GM21360 (cell line): ENCODE results near the gene PITX1.
"Not testable (repeated sequence)": the region's sequence is repeated elsewhere in the genome, so short reads cannot be mapped to it uniquely, and the experiment has no call there.

ENCODE experiments used
- ATAC-seq: cut with Tn5 transposase; IDR thresholded peaks from one replicate; pipeline ENCODE4 v1.9.1; 2021; ENCODE audit warnings: mild to moderate bottlenecking, moderate library complexity; ENCODE audit not compliant: unreplicated experiment

The PITX1 gene

GRCh38 chr5:135011355-135012032 lies 22.5 kb downstream of the PITX1 start:
- ATAC-seq = no peak

- ATAC-seq = no peak
These were observed 23.3 kb downstream of the PITX1 start for GRCh38 chr5:135010502-135011354.

DNA sequence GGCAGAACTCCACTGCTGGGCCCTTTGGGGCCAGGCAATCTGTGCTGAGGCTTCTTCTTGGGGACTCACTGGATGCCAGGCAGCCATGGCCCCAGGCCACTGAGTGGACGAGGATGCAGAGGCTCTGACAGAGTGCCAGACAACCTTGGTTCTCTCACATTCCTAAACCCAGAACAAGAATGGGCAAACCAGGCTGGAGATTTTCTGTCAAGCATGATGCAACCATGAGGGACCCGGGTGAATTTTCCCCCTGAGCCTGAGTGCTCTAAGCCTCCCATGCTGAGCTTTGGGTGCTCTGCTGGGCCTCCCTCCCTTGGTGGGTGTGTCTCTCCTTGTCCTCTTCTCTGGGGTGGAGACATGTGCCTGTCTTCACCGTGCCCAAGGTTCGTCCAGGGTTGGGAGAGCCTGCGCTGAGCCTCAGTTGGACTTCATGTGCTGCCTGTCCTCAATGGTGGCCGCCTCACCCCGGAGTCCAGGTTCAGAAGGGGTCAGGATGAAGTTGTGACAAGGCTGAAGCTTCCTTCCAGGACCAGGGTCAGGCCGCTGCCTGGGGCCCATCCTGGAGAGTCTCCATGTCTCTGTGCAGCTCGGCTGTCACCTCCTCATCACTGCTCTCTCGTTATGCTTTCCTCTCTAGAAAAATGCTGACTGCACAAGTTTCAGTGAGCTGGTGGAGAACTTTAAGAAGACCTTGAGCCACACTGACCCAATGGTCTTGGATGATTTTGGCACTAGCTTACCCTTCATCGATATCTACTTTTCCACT lies 24.1 kb downstream of the PITX1 start:
- ATAC-seq = no peak

GRCh38 chr5:135008981-135009735 lies 24.9 kb downstream of the PITX1 start:
- no peak for ATAC-seq

- ATAC-seq = no peak
These were observed 25.5 kb downstream of the PITX1 start for GRCh38 chr5:135008556-135008955.

DNA sequence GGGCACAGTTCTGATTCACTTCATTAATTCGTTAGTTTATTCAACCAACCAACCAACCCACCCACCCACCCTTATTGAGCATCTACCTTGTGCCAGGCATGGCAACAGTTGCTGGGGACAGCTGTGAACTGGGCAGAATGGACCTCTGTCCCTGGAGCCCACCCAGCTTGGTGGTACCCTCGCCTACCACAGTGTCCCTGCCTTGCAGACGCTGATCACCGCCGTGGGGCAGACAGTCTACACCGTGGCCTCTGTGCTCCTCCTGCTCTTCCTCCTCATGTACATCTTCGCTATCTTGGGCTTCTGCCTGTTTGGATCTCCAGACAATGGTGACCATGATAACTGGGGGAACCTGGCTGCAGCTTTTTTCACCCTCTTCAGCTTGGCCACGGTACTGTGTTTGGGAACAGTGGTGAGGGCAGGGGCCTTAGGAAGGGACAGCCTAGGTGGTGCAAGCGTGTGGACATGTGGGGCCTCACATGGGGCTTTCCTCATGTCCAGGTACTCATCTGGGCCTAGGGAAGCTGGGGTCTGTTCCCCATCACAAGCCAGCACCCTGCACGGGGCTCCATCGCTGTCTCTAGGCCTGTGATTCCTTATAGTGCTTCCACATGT lies 26.2 kb downstream of the PITX1 start:
- ATAC-seq = no peak

GRCh38 chr5:135007305-135007704 lies 26.7 kb downstream of the PITX1 start:
- ATAC-seq = no peak

DNA sequence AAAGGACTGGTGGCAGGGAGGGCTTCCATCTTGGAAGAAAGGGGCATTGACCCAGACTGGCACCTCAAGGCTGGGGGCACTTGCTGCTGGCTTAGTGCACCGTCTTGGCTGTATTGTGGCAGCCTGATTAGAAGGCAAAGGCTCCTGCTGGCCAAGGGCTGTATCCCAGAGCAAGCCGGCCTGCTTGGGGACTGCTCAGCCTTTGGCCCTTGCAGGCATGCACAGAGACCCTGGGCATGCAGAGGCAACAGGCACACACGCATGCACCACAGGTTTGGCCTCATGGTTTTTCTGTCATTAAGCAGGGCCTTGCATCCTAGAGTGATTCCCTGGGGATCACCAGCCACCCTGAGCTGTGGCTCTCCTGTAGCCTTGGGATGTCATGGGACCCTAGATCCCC lies 29.0 kb downstream of the PITX1 start:
- no peak for ATAC-seq

- ATAC-seq = no peak
These were observed 29.7 kb downstream of the PITX1 start for GRCh38 chr5:135004376-135004775.

GRCh38 chr5:134998068-134998467 lies 36.0 kb downstream of the PITX1 start:
- ATAC-seq = not testable (repeated sequence)

DNA sequence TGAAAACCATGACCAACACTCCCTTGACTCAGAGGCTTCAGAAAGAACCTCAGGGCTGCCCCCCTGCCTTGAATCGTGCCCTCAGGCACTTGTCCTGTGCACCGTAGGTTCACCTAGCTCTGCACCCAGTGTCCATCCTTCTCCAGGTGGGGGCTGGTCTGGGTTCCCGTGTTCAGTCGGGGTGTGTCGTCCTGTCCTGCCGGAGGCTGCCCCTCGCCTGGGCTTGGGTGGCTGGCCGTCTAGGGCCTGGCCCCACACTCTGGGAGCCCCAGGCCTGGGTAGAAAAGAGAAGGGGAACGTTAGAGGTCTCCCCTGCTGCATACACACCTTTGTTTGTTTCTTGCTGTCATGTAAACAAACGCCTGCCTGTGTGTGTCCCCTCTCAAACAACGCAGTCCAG lies 37.0 kb downstream of the PITX1 start:
- no peak for ATAC-seq

DNA sequence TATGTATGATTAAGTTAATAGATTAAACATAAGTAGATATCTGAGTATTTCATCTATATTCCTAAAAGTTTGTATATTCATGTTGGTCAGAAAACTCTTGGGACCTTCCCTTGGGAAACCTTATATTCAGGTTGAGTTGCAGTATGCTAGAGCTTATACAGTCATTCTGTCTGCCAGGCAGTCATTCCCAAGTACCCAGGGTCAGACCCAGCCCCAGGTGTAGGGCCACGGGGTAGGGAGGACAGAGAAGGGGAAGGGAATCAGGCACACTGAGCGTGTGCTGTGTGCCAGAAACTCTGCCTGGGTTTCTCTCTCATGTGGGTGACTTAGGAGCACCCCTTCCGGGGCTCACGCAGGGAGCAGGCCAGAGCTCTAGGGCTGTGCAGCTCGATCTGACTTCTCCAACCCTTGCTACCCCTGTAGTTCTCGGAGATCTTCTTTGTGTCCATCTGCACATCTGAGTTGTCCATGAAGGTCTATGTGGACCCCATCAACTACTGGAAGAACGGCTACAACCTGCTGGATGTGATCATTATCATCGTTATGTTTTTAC lies 38.1 kb downstream of the PITX1 start:
- ATAC-seq = no peak

DNA sequence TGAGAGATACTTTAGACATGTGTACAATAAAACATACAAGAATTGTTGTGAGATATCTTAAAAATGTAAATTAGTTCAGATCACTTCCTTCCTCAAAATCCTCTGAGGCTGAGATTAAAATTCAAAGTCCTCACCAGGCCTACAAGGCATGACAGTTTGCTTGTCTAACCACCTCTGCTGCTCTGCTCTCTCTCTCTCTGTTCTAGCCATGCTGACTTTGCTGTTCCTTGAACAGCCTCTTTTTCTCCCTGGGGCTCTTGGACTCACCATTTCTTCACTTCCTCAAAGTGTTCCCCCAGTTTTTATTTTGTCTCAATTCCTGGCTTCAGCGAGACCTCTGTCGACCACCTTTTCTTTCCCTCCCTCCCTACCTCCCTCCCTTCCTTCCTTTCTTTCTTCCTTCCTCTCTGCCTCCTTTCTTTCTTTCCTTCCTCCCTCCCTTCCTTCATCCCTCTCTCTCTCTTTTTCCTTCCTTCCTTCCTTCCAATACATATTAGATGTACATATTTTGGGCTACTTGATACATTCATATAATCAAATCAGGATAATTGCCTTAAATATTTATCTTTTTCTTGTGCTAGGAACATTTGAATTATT lies 39.4 kb downstream of the PITX1 start:
- no peak for ATAC-seq

- ATAC-seq = no peak
These were observed 40.9 kb downstream of the PITX1 start for GRCh38 chr5:134993161-134993560.

DNA sequence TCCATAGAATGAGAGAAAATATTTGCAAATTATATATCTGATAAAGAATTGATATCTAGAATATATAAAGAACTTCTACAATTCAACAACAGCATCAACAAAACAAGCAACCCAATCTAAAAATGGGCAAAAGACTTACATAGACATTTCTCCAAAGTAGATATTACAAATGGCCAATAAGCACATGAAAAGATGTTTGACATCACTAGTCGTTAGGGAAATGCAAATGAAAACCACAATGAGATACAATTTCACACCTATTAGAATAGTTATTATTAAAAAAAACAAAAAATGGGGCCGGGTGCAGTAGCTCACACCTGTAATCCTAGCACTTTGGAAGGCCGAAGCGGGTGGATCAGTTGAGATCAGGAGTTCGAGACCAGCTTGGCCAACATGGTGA lies 41.9 kb downstream of the PITX1 start:
- ATAC-seq = no peak

DNA sequence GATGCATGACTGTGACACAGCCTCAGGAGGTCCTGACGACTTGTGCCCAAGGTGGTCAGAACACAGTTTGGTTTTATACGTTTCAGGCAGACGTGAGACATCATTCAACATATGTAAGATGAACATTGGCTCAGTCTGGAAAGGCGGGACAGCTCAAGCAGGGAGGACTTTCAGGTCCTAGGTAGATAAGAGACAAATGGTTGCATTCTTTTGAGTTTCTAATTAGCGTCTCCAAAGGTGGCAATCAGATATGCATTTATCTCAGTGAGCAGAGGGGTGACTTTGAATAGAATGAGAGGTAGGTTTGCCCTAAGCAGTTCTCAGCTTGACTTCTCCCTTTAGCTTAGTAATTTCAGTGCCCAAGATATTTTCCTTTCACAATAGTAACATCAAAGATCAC lies 43.8 kb downstream of the PITX1 start:
- ATAC-seq = not testable (repeated sequence)

DNA sequence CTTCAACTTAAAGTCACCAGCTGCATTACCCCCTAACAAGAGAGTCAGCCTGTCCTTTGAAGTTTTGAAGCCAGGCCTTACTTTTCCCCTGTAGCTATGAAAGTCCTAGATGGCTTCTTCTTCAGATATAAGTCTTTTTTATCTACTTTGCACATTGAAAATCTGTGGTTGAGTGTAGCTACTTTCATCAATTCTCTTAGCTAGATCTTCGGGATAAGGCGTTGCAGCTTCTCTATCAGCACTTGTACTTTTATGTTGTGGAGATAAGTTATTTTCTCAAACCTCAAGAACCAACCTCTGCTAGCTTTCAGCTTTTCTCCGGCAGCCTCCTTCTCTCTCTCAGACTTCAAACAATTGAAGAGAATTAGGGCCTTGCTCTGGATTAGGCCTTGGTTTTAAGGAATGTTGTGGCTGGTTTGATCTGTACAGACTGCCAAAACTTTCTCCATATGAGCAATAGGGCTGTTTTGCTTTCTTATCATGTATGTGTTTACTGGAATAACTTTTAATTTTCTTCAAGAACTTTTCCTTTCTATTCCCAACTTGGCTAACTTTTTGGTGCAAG lies 44.7 kb downstream of the PITX1 start:
- ATAC-seq = no peak

DNA sequence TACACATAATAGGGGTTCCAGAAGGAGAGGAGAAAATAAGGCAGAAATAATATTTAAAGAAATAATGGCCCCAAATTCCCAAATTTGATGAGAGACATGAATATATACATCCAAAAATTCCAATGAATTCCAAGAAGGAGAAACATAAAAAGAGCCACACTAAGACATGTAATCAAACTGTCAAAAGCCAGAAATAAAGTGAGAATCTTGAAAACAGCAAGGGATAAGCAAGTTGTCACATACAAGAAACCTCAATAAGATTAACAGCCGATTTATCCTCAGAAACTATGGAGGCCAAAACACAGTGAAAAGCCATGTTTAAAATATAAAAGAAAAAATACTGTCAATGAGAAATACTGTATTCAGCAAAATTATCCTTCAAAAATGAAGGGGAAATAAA lies 51.8 kb downstream of the PITX1 start:
- no peak for ATAC-seq

GRCh38 chr5:134979416-134979815 lies 54.6 kb downstream of the PITX1 start:
- ATAC-seq = no peak
